HAP-1 (cell line): ENCODE data around the gene RPL37.
"Not testable (repeated sequence)": the region's sequence is repeated elsewhere in the genome, so short reads cannot be mapped to it uniquely, and the experiment has no call there.

ENCODE experiments used
- DNase-seq, 2 experiments: peaks; one replicate each; pipeline ENCODE4 v3.0.0-alpha.2; 2016 to 2020; ENCODE audit warnings: low spot score in 2 of 2
- H3K27me3 ChIP-seq: fragments of 250-450 bp; sonication (Bioruptor Pico); 2 replicates; pipeline ENCODE4 v1.5.1; 2020; ENCODE audit warnings: low read depth, mild to moderate bottlenecking, moderate library complexity
- H3K36me3 ChIP-seq: fragments of 250-450 bp; sonication (Bioruptor Pico); replicated peaks from 2 replicates; pipeline ENCODE4 v1.5.1; 2020; ENCODE audit warnings: mild to moderate bottlenecking
- H3K4me1 ChIP-seq: fragments of 250-450 bp; sonication (Bioruptor Pico); 2 replicates; pipeline ENCODE4 v1.5.1; 2020; ENCODE audit warnings: mild to moderate bottlenecking
- H3K4me3 ChIP-seq: fragments of 250-450 bp; sonication (Bioruptor Pico); 2 replicates; pipeline ENCODE4 v1.5.1; 2020; ENCODE audit warnings: mild to moderate bottlenecking, moderate library complexity
- H3K9me3 ChIP-seq: fragments of 250-450 bp; sonication (Bioruptor Pico); 2 replicates; pipeline ENCODE4 v1.5.1; 2020; ENCODE audit warnings: mild to moderate bottlenecking, moderate library complexity
- in situ Hi-C: fragments of 300-500 bp; cut with MboI; formaldehyde crosslinking; loops from 3 replicates; pipeline ENCODE4 v1.14.3; 2020; ENCODE audit warnings: low sequenced_read_pairs, inconsistent platforms, mixed read lengths

The RPL37 gene

DNA sequence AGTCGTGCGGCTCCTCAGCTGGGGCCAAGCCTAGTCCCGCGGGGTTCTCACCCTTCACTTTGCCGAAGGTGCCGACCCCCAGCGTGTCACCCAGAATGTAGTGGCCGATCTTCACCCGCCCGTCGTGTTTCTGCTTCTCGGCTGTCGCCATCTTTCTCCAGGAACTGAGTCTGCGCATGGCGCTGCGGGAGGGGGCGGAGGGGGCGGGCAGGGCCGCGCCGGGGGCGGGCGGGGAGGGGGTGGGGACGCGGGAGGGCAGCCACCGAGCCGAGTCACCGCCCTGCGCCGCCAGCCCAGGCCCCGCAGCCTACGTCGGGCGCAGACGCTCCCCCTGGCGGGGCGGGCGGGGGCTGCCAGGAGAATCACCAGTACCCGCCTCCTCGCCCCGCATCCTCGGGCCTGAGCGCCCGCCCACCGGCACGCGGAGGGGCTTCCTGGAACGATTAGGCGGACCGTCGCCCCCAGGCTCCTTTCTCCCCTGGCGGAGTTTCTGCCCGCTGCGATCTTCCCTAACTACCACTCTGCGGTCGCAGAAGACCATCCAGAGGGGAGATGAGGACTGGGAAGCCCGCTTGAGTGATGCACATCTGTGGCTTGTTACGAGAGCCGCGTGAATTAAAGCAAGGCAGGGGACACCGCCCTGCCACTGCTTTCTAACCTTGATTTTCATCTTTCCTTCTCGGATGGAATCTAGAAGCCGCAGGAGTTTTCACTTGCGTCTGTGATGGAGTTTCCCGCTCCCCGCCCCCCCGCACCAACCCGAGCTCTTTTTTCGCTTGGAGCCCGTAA, 36.8 kb downstream of the RPL37 start, which contains the start of gene PRKAA1:
Gene PRKAA1, minus strand, starts transcription at position 363 of the 789 bp plus-strand sequence. Its CDS starts 185 bp downstream, at position 178.
- Histone ChIP-seq H3K27me3 (no peaks in the 10 kb centered on the region), H3K4me1 (peaks cover 21% of the 10 kb centered on the region), H3K36me3 (no peaks in the 10 kb centered on the region; the same call in 1 of the 2 replicates), H3K4me3 (peak within 1 kb of the TSS; percentile 91), H3K9me3 (no peaks in the 10 kb centered on the region)
- in situ Hi-C loops = no loop called here
- peak; percentile 87 to 93 for DNase-seq

DNA sequence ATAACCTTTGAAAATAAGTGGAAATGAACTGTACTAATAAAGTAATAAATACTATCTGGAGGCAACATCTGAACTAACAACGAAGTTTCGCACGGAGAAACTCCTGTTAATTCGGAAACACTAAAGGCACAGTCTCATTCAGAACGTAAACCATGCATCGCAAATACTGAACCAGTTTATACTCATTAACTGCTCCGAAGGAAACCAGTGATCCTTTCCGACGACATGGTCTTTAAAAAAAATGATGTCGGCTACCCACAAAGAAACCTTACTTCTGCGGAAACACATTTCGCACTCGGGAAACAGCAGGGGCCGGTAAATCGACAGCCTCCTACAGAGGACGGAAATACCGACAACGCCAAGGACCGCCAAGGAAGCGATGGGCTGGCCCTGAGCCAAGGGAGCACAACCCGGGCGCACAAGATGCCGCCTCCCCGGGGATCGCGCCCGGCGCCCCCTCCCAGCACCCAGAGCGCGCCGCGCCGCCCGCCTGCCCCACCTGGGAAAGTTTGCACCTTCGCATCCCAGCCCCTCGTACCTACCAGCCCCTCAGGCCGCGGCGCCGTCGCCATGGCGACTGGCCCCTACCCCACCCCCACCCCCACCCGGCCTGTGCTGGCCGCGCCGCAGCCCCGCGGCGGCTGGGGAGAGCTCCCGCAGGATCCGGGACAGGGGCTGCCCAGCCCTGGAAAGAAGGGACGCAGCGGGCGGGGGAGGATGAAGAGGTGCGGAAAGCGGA, 37.6 kb downstream of the RPL37 start:
- peak; percentile 41 to 88 for DNase-seq
- H3K4me3 ChIP-seq = peak overlapping the region; percentile 91
- in situ Hi-C loops = no loop called here
- no peaks in the 10 kb centered on the region; the same call in 1 of the 2 replicates for H3K36me3 ChIP-seq
- H3K9me3 ChIP-seq = no peaks in the 10 kb centered on the region
- peaks cover 21% of the 10 kb centered on the region for H3K4me1 ChIP-seq
- H3K27me3 ChIP-seq = no peaks in the 10 kb centered on the region

DNA sequence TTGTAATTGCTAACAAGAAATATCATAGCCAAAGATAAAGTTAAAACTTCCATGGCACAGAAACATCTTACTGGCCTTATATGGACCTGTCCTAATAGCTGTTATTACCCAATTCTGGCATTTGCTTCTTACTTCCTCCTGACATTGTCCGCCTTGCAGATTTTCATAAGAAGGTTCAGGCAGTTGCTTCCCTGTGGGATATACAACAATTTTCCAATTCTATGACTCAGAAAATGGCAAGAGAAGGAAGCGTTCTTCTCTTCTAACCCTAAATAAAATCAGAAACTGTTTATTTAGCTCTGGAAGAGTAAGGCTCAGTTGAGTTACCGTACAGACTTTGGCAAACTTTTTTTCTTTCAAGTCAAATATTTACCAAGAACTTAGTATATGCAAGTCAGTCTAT, 38.5 kb downstream of the RPL37 start:
- in situ Hi-C loops = no loop called here
- peak overlapping the region; percentile 91 for H3K4me3 ChIP-seq
- no peaks in the 10 kb centered on the region for H3K9me3 ChIP-seq
- H3K36me3 ChIP-seq = no peaks in the 10 kb centered on the region; the same call in 1 of the 2 replicates
- no peak for DNase-seq
- no peaks in the 10 kb centered on the region for H3K27me3 ChIP-seq
- H3K4me1 ChIP-seq = peaks cover 24% of the 10 kb centered on the region

DNA sequence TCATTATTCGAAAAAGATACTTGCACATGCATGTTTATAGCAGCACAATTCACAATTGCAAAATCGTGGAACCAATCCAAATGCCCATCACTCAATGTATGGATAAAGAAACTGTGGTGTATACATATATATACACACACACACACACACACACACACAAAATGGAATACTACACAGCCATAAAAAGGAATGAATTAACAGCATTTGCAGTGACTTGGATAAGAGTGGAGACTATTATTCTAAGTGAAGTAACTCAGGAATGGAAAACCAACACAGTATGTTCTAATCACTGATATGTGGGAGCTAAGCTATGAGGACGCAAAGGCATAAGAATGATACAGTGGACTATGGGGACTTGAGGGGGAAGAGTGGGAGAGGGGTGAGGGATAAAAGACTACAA, 40.1 kb downstream of the RPL37 start:
- H3K4me3 ChIP-seq, H3K9me3 ChIP-seq, in situ Hi-C loops, DNase-seq, H3K36me3 ChIP-seq, H3K27me3 ChIP-seq: not testable (repeated sequence)
- H3K4me1 ChIP-seq = peaks cover 23% of the 10 kb centered on the region

DNA sequence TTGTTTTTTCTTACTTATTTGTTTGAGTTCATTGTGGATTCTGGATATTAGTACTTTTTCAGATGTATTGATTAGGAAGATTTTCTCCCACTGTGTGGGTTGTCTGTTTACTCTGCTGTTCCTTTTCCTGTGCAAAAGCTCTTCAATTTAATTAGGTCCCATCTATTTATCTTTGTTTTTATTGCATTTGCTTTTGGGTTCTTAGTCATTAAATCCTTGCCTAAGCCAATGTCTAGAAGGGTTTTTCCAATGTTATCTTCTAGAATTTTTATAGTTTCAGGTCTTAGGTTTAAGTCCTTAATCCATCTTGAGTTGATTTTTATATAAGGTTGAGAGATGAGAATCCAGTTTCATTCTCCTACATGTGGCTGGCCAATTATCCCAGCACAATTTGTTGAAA, 40.7 kb downstream of the RPL37 start:
- peaks cover 19% of the 10 kb centered on the region; the same call in 1 of the 2 replicates for H3K4me1 ChIP-seq
- H3K36me3 ChIP-seq, H3K4me3 ChIP-seq, H3K9me3 ChIP-seq, in situ Hi-C loops, H3K27me3 ChIP-seq, DNase-seq: not testable (repeated sequence)

DNA sequence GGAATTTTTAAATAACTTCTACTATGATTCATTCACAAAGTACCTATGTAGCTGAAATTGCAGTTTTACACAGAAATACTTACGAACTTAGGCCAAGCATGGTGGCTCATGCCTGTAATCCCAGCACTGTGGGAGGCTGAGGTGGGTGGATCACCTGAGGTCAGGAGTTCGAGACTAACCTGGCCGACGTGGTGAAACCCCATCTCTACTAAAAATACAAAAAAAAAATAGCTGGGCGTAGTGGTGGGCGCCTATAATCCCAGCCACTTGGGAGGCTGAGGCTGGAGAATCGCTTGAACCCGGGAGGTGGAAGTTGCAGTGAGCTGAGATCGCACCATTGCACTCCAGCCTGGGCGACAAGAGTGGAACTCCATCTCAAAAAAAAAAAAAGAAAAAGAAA, 42.3 kb downstream of the RPL37 start:
- Histone ChIP-seq H3K36me3 (peaks cover 12% of the 10 kb centered on the region), H3K4me1 (peaks cover 18% of the 10 kb centered on the region; the same call in 1 of the 2 replicates)
- in situ Hi-C loops, DNase-seq, H3K27me3 ChIP-seq, H3K9me3 ChIP-seq, H3K4me3 ChIP-seq: not testable (repeated sequence)

DNA sequence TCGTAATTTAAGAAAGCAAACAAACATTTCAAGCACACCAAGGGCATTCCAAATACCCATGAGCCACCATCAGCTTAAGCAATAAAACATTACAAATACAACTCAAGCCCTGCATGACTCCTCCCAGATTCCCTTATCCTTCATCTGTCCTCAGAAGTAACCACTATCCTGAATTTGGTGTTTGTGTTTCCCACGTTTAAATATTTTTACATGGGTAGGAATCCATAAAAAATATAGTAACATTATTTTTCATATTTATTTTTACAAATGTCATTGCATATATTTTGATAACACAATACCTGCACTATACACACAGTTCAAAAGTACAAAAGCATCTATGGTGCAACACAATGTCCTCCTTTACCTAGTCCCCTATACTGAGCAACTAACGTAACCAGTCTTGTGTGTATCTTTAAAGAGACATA, 43.3 kb downstream of the RPL37 start:
- no peak for DNase-seq
- peaks cover 12% of the 10 kb centered on the region for H3K36me3 ChIP-seq
- in situ Hi-C loops = no loop called here
- H3K27me3 ChIP-seq = no peaks in the 10 kb centered on the region
- H3K9me3 ChIP-seq = peaks cover 7% of the 10 kb centered on the region
- H3K4me1 ChIP-seq = peaks cover 15% of the 10 kb centered on the region; the same call in 1 of the 2 replicates
- H3K4me3 ChIP-seq = no peak overlapping the region

DNA sequence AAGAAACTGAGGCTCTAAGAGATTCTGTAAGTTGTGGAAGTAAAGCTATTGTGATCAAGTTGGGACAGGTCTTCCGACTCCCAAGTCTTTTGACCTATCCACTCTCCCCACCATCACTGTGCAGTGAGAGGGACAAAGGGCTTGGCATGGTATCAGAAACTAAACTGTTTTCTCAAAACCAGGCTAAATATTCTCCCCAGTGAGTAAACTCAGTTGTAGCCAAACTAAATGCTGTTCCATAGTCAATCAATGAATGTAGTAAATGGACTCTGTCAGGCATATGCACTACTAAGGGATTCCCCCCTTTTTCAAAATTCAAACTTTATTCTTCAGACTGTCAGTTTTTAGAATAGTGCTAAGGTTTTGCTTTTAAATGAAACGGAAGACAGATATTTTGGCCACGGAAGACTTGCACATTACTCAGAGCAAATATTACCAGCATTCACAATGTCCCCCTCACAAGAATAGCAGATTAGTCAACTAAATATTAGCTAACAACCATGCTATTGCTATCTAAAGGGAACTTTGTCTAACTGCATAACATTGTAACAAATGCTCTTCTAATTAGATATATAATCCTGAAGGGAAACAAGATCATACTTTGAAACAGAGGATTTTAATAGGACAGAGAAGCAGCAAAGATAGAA, 44.0 kb downstream of the RPL37 start:
- in situ Hi-C loops = no loop called here
- Histone ChIP-seq H3K4me1 (peaks cover 10% of the 10 kb centered on the region; the same call in 1 of the 2 replicates), H3K4me3 (no peak overlapping the region), H3K36me3 (peaks cover 12% of the 10 kb centered on the region), H3K9me3 (peaks cover 7% of the 10 kb centered on the region), H3K27me3 (no peaks in the 10 kb centered on the region)
- no peak for DNase-seq

DNA sequence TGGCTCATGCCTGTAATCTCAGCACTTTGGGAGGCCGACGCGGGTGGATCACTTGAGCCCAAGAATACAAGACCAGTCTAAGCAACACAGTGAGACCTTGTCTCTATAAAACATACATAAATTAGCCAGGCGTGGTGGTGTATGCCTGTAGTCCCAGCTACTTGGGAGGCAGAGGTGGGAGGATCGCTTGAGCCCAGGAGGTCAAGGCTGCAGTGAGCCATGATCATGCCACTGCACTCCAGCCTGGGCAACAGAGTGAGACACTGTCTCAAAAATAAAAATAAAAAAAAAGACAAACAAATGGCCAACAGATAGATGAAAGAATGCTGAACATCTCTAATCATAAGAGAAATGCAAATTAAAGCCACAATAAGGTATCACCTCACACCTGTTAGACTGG, 46.1 kb downstream of the RPL37 start:
- Histone ChIP-seq H3K36me3 (peaks cover 12% of the 10 kb centered on the region), H3K4me1 (peaks cover 10% of the 10 kb centered on the region; the same call in 1 of the 2 replicates)
- in situ Hi-C loops, H3K4me3 ChIP-seq, H3K9me3 ChIP-seq, H3K27me3 ChIP-seq, DNase-seq: not testable (repeated sequence)

DNA sequence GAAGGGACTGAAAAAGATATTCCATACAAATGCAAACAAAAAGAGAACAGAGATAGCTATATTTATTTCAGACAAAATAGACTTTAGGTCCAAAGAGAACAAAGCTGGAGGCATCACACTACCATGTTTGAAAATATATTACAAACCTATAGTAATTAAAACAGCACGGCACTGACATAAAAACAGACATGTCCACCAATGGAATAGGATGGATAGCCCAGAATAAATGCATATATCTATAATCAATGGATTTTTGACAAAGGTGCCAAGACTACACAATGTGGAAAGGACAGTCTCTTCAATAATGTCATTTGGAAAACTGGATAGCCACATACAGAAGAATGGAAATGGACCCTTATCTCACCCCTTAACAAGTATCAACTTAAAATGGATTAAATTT, 47.0 kb downstream of the RPL37 start:
- DNase-seq = no peak
- peaks cover 12% of the 10 kb centered on the region for H3K36me3 ChIP-seq
- in situ Hi-C loops = no loop called here
- H3K4me3 ChIP-seq = no peak overlapping the region
- H3K4me1 ChIP-seq = peaks cover 10% of the 10 kb centered on the region; the same call in 1 of the 2 replicates
- H3K9me3 ChIP-seq = peaks cover 7% of the 10 kb centered on the region
- no peaks in the 10 kb centered on the region for H3K27me3 ChIP-seq

DNA sequence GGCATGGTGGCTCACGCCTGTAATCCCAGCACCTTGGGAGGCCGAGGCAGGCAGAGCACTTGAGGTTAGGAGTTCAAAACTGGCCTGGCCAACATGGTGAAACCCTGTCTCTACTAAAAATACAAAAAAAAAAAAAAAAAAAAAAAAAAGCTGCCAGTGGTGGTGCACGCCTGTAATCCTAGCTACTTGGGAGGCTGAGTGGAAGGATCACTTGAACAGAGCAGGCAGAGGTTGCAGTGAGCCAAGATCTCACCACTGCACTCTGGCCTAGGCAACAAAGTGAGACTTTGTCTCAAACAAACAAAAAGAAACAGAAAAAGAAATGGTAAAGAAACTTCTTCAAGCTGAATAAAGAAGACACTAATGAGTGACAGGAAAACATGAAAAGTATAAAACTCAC, 48.4 kb downstream of the RPL37 start:
- peaks cover 12% of the 10 kb centered on the region for H3K36me3 ChIP-seq
- H3K27me3 ChIP-seq, H3K4me1 ChIP-seq, in situ Hi-C loops, H3K9me3 ChIP-seq, H3K4me3 ChIP-seq, DNase-seq: not testable (repeated sequence)

DNA sequence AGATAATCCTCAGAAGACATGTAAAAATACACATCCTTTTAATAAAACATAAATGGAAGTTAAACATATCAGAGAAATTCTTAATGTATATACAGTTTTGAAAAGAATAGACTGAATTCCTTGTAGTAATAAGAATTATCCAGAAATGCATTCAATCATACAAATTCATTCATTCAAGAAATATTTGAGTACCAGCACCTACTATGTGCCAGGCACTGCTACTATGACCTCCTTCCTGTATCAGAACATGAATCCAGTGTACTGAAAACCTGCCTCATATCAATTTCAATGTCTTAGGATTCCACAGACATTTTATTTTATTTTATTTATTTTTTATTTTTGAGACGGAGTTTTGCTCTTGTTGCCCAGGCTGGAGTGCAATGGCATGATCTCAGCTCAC, 50.1 kb downstream of the RPL37 start:
- H3K9me3 ChIP-seq = peaks cover 7% of the 10 kb centered on the region
- DNase-seq = no peak
- H3K4me3 ChIP-seq = no peak overlapping the region
- peaks cover 12% of the 10 kb centered on the region for H3K36me3 ChIP-seq
- no peaks in the 10 kb centered on the region; the same call in 1 of the 2 replicates for H3K4me1 ChIP-seq
- in situ Hi-C loops = no loop called here
- no peaks in the 10 kb centered on the region for H3K27me3 ChIP-seq

DNA sequence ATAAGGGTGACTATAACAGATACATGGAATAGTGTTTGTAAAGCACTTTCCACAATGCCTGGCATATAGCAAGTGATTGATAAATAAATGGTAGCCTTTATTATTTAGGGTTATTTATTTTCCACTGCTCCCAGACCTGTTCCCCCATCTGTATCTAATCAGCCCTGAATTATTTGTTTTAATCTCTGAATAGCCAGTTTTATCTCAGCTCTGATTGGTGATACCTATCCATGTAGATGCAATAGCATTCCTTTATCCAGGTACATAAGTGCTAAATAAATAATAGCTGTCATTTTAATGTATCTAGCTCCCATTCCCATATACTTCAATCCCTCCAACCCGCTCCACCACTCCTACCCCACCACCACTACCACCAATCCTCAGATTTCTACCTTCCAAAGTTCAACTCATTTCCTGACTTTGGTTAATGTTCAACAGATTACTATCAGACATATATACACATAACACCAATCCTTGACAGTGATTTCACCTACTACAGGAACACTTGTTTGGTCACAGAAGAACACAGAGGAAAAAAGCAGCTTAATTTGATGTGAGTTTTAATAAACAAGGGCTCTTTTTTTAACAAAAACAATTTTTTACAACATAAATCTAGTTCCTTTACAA, 50.9 kb downstream of the RPL37 start:
- peaks cover 7% of the 10 kb centered on the region for H3K9me3 ChIP-seq
- H3K36me3 ChIP-seq = peaks cover 7% of the 10 kb centered on the region

More for the DNA sequence above, 50.9 kb downstream of the RPL37 start:
- H3K4me3 ChIP-seq = no peak overlapping the region
- in situ Hi-C loops = no loop called here
- H3K4me1 ChIP-seq = no peaks in the 10 kb centered on the region; the same call in 1 of the 2 replicates
- no peak for DNase-seq
- no peaks in the 10 kb centered on the region for H3K27me3 ChIP-seq
